NCI-H510A (cell line): ENCODE results near the gene HINT3.
"Not testable (repeated sequence)": the region's sequence is repeated elsewhere in the genome, so short reads cannot be mapped to it uniquely, and the experiment has no call there.

Source experiments
- DNase-seq: peaks from one replicate; lab custom pipeline; 2025; lab: John Stamatoyannopoulos, UW

Gene HINT3

DNA sequence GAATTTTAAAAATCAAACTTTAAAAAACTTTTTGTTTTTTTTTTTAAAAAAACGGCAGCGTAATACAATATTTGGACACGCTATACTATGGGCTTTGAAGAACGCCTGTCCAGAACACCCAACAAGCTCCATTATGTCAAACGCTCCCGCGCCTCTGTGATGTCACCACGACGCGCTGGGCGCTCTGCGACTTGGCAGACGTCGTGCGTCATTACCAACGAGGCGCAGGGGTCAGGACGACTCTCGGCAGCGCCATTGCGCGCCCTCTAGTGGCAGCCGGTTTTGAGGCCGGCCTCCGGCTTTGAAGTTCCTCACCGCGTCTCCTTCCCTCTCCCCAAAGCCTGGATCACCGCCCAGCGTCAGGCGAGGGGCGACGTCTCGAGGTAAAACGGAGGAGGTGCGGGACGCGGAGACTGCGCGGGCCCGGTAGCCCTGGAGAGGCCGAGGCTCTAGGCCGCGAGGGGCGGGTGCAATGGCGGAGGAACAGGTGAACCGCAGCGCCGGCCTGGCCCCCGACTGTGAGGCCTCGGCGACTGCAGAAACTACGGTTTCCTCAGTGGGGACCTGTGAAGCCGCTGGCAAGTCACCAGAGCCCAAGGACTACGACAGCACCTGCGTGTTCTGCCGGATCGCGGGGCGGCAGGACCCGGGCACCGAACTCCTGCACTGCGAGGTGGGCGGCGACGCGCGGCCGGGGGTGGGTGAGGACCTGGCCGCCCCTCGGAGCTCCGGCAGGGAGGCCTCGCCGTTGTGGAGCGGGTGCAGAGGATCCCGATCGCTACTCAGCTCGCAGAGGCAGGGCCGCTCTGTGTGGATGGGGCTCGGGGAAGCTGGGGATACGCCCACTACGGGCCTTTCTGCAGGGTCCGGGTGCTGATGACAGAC is at the start of gene HINT3:
TSS of gene HINT3 (plus strand) at position 265 of the 885 bp plus-strand sequence. CDS start at position 473, 208 bp downstream.
- peak; percentile 91 for DNase-seq

DNA sequence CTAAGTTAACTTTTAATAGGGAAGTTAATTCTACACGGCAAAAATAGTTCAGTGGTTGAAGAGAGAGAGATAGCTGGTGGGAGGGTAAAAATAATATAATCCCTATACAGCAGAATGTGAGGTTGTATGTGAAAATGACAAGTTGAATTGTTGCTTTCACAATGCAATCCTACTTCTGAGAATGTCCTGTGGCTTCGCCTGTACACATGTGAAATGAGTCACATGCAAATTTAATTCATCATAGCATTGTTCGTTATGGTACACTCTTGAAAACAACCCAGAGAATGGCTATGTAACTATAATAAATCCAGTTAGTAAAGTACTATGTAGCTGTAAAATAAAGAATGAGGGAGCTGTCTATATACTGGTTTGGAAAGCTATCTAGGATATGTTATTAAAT is 46.0 kb upstream of the HINT3 start:
- DNase-seq, result no peak

DNA sequence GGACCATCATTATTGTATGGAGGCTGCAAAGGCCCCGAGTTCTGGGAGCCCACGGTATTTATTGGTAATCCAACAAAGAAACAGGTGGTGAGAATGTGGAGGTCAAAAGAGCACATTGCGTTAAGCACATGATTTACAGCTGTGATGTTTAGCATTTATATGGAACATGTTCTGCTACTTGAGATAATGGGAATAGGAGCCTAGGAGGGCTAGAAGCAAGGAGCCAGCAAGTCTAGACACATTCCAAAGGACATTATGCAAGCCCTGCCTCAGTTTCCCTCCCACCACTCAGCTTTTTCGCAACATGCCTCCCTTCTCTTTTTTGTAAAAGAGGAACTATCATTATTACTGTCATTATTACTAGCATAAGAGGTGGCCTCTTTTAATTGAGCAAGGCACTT is 45.5 kb upstream of the HINT3 start:
- DNase-seq, result not testable (repeated sequence)

DNA sequence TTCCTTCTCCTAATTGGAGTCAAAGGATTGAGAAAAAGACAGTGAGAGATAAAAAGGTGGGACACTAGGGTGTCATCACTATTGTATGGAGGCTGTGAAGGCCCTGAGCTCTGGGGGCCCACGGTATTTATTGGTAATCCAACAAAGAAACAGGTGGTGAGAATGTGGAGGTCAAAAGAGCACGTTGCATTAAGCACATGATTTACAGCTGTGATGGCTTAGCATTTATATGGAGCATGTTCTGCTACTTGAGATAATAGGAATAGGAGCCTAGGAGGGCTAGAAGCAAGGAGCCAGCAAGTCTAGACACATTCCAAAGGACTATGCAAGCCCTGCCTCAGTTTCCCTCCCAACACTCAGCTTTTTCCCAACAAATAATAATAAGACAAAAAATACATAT is 44.1 kb upstream of the HINT3 start:
- DNase-seq, result not testable (repeated sequence)

DNA sequence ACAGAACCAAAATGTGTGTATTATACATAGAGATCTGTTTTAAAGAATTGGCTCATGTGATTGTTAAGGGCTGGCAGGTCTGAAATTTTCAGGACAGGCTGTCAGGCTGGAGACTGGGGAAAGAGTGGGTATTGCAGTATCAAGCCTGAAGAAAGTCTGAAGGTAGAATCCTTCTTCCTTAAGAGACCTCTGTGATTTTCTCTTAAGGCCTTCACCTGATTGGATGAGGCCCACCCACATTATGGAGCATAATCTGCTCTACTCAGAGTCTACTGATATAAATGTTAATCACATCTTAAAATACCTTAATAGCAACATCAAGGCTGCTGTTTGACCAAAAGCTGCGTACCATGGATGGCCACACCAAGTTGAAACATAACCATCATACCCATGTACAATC is 43.4 kb upstream of the HINT3 start:
- no peak for DNase-seq

DNA sequence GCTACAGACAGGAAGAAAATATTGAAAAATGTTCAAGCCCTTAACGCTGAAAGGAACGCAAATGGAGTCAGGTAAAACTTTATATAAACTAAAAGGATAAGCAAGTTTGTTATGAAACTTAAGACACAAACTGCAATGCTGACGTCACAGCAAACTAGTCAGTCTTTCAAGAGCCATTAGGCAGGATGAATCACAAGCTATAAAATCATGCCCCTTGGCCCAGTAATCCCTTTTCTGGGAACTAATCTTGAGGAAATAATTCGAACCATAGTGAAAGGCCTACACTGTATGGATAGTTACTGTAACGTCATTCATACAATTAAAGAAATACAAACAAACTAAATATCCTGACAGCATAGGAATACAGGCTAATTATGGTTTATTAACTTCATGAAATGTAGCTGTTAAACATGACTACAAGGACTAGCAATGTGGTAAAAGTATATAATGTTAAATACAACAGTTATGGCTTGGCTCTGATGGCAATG is 42.7 kb upstream of the HINT3 start:
- no peak for DNase-seq

DNA sequence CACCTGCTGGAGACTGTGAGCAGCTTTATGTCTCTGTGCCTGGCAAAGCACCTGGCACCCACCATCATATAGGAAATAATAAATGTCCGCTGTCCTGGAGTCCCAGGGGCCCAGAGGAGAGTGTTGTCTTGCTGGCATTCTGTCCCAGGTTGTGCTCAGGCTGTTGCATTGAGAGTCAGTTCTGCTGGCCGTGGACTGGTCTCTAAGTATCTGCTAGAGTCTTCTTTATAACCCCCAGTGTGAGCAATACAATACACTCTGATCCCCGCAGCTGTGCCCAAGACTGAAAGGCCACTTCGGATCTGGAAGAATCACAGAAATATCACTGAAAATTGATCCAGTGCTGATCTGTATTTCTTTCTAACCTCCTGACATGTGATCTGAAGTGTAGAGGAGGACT is 38.3 kb upstream of the HINT3 start:
- DNase-seq, result no peak

DNA sequence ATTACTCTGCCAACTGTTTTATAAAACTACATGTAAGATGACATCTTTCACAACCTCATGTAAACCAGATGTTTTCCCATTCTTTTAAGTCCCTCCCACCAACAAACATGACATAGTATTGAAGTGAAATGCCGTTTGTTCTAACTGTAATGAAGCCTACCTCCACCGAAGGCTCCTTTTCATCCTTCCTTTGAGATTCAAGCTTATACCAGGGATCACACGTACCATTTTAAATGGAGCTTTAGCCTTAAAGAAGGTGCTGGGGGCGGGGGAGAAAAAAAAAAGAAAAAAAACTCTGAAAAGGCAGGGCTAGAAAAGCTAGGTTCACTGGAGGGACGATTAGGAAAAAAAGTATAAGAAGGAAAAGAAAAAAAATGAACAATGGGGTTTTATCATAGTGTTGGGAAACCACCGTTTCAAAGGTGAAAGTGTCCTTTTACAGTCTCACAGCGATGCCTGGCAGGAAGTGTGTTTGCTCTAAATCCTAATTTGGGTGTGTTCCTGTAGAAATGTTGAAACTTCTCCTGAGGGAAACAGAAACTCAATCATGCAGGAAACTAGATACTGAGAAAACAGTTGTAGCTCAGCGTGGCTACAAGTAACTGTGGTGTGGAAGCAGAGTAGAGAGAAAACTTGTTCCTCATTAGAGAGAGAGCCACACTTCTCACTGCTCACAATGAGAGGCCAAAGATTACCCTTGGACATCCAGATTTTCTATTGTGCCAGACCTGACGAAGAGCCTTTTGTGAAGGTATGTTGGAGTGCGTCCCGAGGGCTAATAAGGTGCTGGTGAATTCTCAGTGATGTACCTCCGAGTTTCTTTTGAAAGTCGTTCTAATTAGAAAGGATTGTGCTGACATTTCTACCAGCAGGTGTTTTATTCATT is 37.6 kb upstream of the HINT3 start:
- no peak for DNase-seq

DNA sequence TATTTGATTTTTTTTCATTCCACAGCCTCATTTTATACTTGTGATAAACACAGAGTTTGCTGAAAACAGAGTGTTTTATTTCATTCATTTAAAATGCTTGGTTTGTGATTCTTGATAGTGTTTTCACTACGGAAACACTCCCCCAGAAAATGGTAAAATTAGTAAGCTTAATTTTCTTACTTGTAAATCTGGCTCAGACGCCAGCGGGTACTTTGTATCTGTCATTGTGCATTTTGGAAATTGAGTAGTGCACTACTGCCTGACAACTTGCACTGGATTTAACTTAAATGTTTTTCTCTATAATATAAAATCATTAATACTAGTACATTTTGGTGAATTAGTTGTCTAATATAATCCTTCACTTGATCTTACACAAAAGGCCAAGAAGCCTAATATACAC is 37.0 kb upstream of the HINT3 start:
- no peak for DNase-seq

DNA sequence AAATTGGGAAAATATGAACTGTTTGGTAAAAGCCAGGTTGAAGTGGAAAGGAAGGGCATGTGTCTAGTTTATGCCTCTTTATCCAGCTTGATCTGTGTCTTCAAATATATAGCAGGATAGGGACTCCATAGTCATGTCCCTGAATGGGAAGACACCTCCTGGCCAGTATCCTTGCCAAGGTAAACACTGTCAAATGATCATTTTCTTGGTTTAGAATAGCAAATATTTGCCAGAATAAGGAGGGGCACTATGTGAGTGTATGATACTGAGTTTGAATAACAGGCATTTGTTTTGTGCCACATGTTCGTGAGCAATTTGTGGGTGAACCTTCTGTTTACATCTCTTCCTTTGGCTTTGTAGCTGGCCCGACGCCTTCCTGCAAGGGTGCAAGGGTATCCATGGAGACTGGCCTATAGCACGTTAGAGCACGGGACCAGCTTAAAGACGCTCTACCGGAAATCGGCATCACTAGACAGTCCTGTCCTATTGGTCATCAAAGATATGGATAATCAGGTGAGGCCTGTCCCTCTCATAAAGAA is 34.2 kb upstream of the HINT3 start:
- no peak for DNase-seq

DNA sequence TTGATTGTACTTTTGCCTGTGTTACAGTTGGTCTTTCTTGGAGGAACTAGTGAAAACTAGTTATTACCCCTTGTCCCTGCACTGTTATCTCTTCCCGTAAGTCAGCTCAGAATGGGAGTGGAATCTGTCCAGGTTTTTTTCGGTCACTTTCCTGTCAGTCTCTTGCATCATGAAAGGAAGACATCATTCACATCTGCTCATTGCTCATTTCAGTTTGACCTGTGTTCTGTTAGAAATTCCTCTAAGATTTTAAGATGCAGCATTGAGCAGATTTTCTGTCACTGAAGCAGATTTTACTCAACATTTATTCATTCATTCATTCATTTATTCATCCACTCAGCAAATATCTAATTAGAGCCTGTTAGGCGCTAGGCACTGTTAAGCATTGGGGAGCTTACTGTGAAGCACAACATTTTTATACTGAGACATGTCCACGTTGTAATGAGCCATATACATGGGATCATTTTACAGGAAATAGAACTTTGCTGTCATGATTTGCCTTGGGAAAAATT is 33.1 kb upstream of the HINT3 start:
- no peak for DNase-seq

DNA sequence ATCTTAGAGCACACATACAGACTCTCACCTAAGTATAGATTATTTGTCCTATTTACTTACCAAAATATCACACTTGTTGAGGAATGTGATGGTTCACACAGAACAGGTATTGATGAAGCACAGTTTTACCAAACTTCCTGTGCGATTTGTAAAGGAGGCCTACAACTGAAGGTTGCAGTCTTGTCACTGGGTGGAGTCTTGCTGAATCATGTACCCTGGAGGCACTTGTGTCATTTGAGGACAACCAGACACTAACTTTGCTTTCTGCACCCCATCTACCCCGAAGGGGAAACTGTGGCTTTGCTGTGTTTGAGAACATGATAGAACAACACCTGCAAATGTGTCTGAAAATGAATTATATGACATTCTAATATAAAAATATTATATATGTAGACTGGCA is 32.4 kb upstream of the HINT3 start:
- no peak for DNase-seq

DNA sequence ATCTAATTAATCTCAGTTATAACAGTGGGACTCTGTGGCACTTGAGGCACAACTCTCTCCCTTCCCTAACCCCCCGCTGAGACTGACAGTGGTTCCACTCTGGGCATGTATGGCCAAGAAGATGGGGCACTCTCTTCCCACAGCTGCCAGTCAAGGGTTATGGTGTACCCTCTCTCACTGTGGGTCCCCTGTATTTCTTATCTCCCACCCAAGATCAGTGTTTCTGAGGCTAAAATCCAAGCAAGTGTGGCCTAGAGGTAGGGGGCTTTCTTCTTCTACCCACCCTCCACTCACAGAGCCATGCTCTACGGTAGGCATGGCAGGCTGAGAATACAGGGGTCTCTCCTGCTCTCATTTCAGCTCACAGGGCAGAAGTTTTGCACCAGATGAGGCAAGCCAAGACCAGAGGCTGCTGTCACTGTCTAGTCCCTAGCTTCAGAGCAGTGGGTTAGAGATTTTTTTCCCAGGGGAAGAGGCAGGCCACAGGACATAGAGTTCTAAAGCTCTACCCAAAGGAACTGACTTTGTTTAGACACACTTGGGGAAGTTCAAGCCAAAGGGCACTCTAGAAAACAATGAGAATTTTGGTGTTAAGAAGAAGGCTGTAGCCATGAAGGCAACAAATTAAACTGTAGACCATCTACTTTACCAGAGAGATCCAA is 31.7 kb upstream of the HINT3 start:
- DNase-seq, result no peak

DNA sequence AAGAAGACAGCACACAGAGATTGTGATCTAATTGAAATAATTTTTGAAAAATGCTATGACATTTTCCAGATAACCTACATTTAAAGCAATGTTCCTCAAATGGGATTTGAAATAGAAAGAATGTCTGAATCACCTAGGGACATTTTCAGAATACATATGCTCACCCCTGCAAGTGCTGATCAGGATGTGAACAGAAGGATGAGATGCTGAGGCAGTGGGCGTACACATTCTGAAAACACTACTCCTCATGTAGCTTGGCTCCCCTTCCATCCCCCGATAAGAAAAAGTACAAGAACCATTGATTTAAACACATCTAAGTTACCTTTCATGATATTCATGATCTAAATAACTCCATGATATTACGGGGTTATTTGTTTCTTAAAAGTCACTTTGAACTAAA is 29.9 kb upstream of the HINT3 start:
- DNase-seq, result no peak

DNA sequence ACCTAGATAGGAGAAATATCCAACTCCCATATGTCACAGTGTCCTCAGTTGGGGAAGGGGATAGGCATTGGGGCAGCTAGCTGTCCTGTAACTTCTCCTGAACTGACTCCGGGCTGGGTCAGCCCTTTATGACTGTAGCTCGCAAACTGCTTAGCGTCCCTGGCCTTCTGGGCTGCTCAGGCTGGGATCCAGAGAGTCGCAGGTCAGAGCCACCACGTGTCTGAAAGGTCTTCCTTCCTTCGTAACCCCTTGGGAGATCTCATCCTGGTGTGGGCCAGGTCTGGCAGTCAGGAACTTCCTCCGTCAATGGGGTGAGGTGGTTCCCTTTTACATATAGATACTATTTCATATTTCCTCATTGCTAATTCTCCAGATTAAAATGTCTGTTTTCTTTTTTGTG is 28.8 kb upstream of the HINT3 start:
- no peak for DNase-seq

DNA sequence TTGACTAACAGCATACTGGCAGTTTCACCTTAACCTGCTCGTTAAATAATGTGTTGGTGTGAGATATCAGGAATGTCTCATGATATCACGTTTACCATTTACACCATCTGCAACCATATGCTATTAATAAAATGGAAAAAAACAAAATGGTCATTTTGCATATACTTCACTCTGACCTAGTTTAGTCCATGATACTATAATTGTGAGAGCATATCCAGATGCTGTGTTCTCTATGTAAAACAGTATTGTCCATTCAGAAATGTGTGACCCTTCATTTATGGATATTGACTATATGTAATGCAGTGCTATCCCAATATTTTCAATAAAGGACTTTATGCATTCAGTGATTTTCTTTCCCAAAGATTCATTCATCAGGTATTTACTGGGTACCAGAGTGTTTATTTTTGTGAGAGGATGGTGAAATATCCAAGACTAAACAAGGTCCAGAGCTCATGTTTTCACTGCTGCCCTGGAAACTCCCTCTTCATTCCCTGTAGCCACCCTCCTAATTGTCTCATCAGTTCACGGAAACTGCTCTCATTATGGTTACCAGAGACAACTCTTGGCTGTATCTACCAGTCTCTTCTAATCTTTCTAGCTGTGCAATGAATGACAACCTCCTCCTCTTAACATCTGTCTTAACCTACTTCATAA is 25.7 kb upstream of the HINT3 start:
- no peak for DNase-seq

DNA sequence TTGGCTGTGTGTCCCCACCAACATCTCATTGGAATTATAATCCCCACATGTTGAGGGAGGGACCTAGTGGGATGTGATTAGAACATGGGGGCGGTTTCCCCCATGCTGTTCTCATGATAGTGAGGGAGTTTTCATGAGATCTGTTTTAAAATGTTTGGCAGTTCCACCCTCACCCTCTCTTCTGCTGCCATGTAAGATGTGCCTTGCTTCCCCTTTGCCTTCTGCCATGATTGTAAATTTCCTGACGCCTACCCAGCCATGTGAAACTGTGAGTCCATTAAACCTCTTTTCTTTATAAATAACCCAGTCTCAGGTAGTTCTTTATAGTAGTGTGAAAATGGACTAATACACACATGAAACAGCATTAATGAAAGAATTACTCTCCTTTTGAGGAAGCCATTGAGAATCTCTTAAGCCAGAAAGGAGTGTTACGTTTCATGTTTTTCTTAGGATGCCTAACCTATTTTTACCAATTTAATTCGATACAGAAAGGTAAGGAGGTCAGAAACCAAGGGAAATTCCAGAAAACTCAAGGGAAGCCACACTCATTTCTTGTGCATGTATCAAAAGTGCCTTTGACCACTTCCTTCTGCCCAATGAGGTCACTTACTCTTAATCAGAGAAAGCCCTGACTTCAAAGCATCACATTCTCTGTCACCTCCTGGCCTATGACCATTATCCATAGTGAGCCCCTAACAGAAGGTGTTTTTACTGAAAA is 24.7 kb upstream of the HINT3 start:
- no peak for DNase-seq

DNA sequence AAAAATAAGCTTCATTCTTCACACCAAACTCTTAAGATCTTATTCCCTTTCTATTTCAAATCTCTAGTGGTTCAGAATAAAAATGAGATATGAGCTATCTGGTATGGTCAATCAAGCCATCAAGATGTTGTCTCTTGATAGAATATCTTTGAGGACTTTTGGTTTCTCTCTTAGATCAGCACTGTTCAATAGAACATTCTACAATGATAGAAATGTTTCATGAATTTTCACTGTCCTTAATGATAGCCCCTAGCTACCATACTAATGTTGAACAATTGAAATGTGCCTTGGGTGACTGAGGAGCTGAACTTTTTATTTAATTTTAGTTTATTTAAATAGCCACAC is 24.1 kb upstream of the HINT3 start:
- no peak for DNase-seq

DNA sequence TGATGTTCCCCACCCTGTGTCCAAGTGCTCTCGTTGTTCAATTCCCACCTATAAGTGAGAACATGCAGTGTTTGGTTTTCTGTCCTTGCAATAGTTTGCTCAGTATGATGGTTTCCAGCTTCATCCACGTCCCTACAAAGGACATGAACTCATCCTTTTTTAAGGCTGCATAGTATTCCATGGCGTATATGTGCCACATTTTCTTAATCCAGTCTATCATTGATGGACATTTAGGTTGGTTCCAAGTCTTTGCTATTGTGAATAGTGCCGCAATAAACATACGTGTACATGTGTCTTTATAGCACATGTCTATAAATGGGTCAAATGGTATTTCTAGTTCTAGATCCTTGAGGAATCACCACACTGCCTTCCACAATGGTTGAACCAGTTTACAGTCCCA is 21.1 kb upstream of the HINT3 start:
- not testable (repeated sequence) for DNase-seq

DNA sequence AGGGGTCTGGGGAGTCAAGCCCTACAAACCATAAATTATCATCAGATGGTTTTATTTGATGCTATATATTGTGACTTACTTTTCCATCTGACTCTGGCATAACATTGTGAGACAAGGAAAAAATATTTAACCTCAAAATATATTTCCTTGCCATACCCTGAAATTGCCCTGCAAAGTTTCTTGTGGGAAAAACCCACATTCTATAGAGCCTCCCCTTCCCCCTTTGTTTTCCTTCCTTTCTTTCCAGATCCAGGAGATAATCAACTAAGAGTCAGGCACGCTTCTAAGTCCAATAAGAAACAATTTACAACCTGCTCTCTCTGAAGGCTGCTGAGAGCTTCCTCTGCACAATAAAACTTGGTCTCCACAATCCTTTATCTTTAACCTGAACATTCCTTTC is 17.5 kb upstream of the HINT3 start:
- no peak for DNase-seq

DNA sequence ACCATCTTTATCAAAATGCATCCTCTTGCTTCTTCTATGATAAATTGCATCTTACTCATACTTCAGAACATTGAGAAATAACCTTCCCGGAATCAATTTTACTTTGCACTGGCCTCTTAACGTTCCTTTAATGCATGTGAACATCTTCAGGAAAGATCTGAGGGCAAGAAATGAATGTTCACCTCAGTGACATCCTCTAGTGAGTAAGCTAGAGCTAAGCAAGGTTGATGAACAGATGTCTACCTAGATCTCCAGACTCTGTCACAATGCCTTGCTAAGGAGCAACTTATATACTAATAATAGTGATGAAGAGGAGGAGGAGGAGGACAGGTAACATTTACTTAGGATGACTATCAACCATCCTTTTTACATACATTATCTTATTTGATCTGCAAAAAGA is 16.8 kb upstream of the HINT3 start:
- no peak for DNase-seq
